ENCODE results near the gene TMEM43. TPM values are rescaled to one million over a fixed set of nuclear protein-coding genes. Genes with fewer than 3 reads are reported as not detected.

Gene TMEM43
- total and polyA plus RNA-seq, 2 of the 13 experiments (the other 11 are each of a cell fraction or from before 2014, with no cell fraction given): 48.9 to 50.5 TPM

DNA sequence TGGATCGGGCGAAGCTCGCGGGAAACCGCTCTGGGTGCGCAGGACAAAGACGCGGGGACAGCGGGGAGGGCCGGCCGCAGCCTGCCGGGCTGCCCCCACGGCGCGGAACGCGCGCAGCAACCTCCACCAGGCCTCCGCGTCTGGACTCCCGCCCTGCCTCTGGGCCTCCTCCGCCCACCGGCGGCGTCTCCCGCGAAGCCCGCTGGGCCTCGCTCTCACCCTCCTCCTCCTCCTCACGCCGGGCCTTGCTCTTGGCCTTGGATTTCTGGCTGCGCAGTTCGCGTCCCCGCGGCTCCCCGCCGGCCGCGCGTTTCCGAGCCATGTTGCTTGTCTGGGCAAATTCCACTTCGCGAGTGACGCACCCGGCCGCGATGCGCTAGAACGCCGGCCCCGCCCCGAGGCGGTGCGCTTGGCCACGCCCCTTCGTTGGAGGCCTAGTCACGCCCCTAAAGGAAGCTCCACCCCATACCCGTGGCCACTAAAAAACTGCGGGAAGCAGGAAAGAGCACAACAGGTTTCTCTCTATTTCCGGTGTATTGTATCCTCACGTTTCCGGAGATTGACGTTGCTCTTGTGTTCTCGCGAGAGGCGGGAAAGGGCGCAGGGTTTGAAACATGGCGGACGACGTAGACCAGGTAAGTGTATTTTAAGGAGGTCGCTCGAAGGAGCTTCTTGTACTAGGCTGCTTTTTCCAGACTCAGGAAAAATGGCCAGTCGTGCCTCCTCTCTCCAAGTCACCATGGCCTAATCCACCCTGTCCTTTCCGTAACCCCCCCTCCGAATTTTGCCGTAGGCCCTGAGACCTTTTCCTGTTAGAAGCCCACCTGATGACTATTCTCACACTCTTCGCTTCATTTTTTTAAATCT lies 53.6 kb downstream of the TMEM43 start, which contains the start of the genes LSM3 and XPC (continued):
- TF ChIP-seq POLR2A (IDR thresholded peaks at IDR 0.05; ENCODE audit: insufficient read depth in 1 of 2, low read depth in 2 of 2, low read length in 2 of 2) (peak; percentile 83 to 91), RBAK (CRISPR knock-in tag; IDR thresholded peaks at IDR 0.05) (no peak), ZNF557 (CRISPR knock-in tag; IDR thresholded peaks at IDR 0.05) (0 out of 2 replicates have a peak, but pooled peaks have one; percentile 63), MIER2 (CRISPR knock-in tag; IDR thresholded peaks at IDR 0.05) (no peak), PRPF4 (IDR thresholded peaks at IDR 0.05; ENCODE audit: low read depth, low read length, poor library complexity, severe bottlenecking) (no peak), MIER3 (CRISPR knock-in tag; IDR thresholded peaks at IDR 0.05; ENCODE audit: borderline replicate concordance) (0 out of 2 replicates have a peak, but pooled peaks have one; percentile 42), NFRKB (IDR thresholded peaks at IDR 0.05) (no peak), RNF2 (conservative IDR thresholded peaks at IDR 0.05; ENCODE audit: low read depth) (peak; percentile 36), KDM5A (IDR thresholded peaks at IDR 0.05; ENCODE audit: borderline replicate concordance, low read length) (peak; percentile 97), SOX6 (IDR thresholded peaks at IDR 0.05) (no peak), SOX6 (CRISPR knock-in tag; IDR thresholded peaks at IDR 0.05) (peak; percentile 75), CHCHD3 (CRISPR knock-in tag; IDR thresholded peaks at IDR 0.05) (no peak), GZF1 (CRISPR knock-in tag; IDR thresholded peaks at IDR 0.05) (no peak), BORCS8-MEF2B (CRISPR knock-in tag; IDR thresholded peaks at IDR 0.05) (peak; percentile 94), ZNF816 (CRISPR knock-in tag; IDR thresholded peaks at IDR 0.05; ENCODE audit: borderline replicate concordance) (peak; percentile 95; the same call in 1 of the 2 replicates), MAFK (conservative IDR thresholded peaks at IDR 0.05 in 1 of 2, IDR thresholded peaks at IDR 0.05 in 1 of 2; ENCODE audit: low read length in 2 of 2) (no peak), GABPB1 (CRISPR knock-in tag; IDR thresholded peaks at IDR 0.05) (peak; percentile 90), ADNP (CRISPR knock-in tag; IDR thresholded peaks at IDR 0.05) (no peak), ZNF510 (CRISPR knock-in tag; IDR thresholded peaks at IDR 0.05; ENCODE audit: low read depth) (peak; percentile 80; the same call in 1 of the 2 replicates), ZNF44 (CRISPR knock-in tag; IDR thresholded peaks at IDR 0.05) (no peak), BRCA1 (CRISPR knock-in tag; IDR thresholded peaks at IDR 0.05) (peak; percentile 91; the same call in 1 of the 2 replicates), ZNF737 (CRISPR knock-in tag; IDR thresholded peaks at IDR 0.05; ENCODE audit: borderline replicate concordance) (no peak), ZC3H13 (CRISPR knock-in tag; IDR thresholded peaks at IDR 0.05) (no peak), ZMYM4 (CRISPR knock-in tag; IDR thresholded peaks at IDR 0.05) (peak; percentile 89), MTA3 (CRISPR knock-in tag; IDR thresholded peaks at IDR 0.05) (no peak)
- TF ChIP-seq, protein P1, sequence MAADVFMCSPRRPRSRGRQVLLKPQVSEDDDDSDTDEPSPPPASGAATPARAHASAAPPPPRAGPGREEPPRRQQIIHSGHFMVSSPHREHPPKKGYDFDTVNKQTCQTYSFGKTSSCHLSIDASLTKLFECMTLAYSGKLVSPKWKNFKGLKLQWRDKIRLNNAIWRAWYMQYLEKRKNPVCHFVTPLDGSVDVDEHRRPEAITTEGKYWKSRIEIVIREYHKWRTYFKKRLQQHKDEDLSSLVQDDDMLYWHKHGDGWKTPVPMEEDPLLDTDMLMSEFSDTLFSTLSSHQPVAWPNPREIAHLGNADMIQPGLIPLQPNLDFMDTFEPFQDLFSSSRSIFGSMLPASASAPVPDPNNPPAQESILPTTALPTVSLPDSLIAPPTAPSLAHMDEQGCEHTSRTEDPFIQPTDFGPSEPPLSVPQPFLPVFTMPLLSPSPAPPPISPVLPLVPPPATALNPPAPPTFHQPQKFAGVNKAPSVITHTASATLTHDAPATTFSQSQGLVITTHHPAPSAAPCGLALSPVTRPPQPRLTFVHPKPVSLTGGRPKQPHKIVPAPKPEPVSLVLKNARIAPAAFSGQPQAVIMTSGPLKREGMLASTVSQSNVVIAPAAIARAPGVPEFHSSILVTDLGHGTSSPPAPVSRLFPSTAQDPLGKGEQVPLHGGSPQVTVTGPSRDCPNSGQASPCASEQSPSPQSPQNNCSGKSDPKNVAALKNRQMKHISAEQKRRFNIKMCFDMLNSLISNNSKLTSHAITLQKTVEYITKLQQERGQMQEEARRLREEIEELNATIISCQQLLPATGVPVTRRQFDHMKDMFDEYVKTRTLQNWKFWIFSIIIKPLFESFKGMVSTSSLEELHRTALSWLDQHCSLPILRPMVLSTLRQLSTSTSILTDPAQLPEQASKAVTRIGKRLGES (CRISPR knock-in tag; IDR thresholded peaks at IDR 0.05; ENCODE audit: borderline replicate concordance): no peak
- TF ChIP-seq, protein P2, sequence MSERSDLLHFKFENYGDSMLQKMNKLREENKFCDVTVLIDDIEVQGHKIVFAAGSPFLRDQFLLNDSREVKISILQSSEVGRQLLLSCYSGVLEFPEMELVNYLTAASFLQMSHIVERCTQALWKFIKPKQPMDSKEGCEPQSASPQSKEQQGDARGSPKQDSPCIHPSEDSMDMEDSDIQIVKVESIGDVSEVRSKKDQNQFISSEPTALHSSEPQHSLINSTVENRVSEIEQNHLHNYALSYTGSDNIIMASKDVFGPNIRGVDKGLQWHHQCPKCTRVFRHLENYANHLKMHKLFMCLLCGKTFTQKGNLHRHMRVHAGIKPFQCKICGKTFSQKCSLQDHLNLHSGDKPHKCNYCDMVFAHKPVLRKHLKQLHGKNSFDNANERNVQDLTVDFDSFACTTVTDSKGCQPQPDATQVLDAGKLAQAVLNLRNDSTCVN (CRISPR knock-in tag; IDR thresholded peaks at IDR 0.05; ENCODE audit: borderline replicate concordance): peak; percentile 67; the same call in 1 of the 2 replicates
